Suprapubic skin (tissue), 4 donors: ENCODE results near the gene VASN.

Experiments used
- EP300 ChIP-seq: sonication (generic); formaldehyde crosslinking; IDR thresholded peaks from one replicate; pipeline ENCODE4 v1.6.1; 2017; ENCODE audit warnings: antibody characterized with exemption
- POLR2A ChIP-seq, 2 donors: fragments of 450-650 bp; IDR thresholded peaks; one replicate each; pipeline ENCODE4 v1.6.1; 2017; ENCODE audit warnings: antibody characterized with exemption in 2 of 2, mild to moderate bottlenecking in 2 of 2, moderate library complexity in 2 of 2
- POLR2AphosphoS5 ChIP-seq, 3 donors: sonication (generic); formaldehyde crosslinking; IDR thresholded peaks; one replicate each; pipeline ENCODE4 v1.6.1; 2017; ENCODE audit warnings: antibody characterized with exemption in 3 of 3
- TF ChIP-seq, protein P1 (sequence below), 2 donors: fragments of 200-600 bp in 1 of 2; fragments of 450-650 bp in 1 of 2; sonication (generic) in 1 of 2; IDR thresholded peaks; one replicate each; pipeline ENCODE4 v1.5.1; 2016 to 2019; ENCODE audit warnings: antibody characterized with exemption in 2 of 2, mild to moderate bottlenecking in 1 of 2, moderate library complexity in 1 of 2

DNA sequence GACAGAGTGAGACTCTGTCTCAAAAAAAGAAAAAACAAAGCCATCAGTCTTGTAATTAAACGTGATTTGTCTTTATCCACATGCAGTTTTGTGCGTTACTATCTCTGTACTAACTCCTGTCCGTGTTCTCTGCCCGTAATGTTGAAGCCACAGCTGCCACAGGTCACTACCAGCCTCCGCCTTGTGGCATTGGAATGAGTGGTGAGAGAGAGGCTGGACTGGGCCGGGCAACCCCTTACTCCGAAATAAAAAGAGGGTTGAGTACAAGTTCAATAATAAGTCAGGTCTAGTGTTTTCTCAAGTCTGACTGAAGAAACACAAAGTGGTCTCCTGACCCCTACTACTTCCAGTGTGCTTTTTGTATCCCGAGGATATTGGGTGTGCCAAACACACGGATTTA is 59.4 kb downstream of the VASN start:
- TF ChIP-seq, protein P1, sequence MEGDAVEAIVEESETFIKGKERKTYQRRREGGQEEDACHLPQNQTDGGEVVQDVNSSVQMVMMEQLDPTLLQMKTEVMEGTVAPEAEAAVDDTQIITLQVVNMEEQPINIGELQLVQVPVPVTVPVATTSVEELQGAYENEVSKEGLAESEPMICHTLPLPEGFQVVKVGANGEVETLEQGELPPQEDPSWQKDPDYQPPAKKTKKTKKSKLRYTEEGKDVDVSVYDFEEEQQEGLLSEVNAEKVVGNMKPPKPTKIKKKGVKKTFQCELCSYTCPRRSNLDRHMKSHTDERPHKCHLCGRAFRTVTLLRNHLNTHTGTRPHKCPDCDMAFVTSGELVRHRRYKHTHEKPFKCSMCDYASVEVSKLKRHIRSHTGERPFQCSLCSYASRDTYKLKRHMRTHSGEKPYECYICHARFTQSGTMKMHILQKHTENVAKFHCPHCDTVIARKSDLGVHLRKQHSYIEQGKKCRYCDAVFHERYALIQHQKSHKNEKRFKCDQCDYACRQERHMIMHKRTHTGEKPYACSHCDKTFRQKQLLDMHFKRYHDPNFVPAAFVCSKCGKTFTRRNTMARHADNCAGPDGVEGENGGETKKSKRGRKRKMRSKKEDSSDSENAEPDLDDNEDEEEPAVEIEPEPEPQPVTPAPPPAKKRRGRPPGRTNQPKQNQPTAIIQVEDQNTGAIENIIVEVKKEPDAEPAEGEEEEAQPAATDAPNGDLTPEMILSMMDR (IDR thresholded peaks at IDR 0.05), result no peak
- TF ChIP-seq POLR2AphosphoS5 (IDR thresholded peaks at IDR 0.05) (no peak), POLR2A (IDR thresholded peaks at IDR 0.05) (no peak), EP300 (no peak)
